GM18511 (cell line): Measurements from ENCODE around the gene SCRN2.

Experiments used
- ATAC-seq: cut with Tn5 transposase; IDR thresholded peaks from one replicate; pipeline ENCODE4 v1.9.1; 2021; ENCODE audit warnings: mild to moderate bottlenecking, moderate library complexity; ENCODE audit not compliant: unreplicated experiment

Gene SCRN2

GRCh38 chr17:47807421-47807820 lies 33.7 kb downstream of the SCRN2 start:
- no peak for ATAC-seq

GRCh38 chr17:47806913-47807255 lies 34.2 kb downstream of the SCRN2 start:
- ATAC-seq: no peak

GRCh38 chr17:47806026-47806912 lies 34.8 kb downstream of the SCRN2 start:
- no peak for ATAC-seq

GRCh38 chr17:47804461-47804860 lies 36.6 kb downstream of the SCRN2 start:
- no peak for ATAC-seq

GRCh38 chr17:47803751-47804150 lies 37.3 kb downstream of the SCRN2 start:
- ATAC-seq: no peak

GRCh38 chr17:47803201-47803600 lies 37.9 kb downstream of the SCRN2 start:
- no peak for ATAC-seq

GRCh38 chr17:47802341-47803022 lies 38.6 kb downstream of the SCRN2 start:
- no peak for ATAC-seq

GRCh38 chr17:47801906-47802305 lies 39.2 kb downstream of the SCRN2 start:
- no peak for ATAC-seq

- no peak for ATAC-seq
These were observed 39.8 kb downstream of the SCRN2 start for GRCh38 chr17:47801176-47801765.

GRCh38 chr17:47800686-47801085 lies 40.4 kb downstream of the SCRN2 start:
- ATAC-seq: no peak

- no peak for ATAC-seq
These were observed 43.3 kb downstream of the SCRN2 start for GRCh38 chr17:47797797-47798196.

- no peak for ATAC-seq
These were observed 48.1 kb downstream of the SCRN2 start for GRCh38 chr17:47792979-47793378.

GRCh38 chr17:47792457-47792856 lies 48.6 kb downstream of the SCRN2 start:
- ATAC-seq: no peak

- ATAC-seq: no peak
These were observed 50.0 kb downstream of the SCRN2 start for GRCh38 chr17:47791025-47791424.

- no peak for ATAC-seq
These were observed 51.2 kb downstream of the SCRN2 start for GRCh38 chr17:47789611-47790561.
